Esophagus squamous epithelium (tissue), 5 donors: ENCODE data around the gene TREML4. TPM values are rescaled to one million over a fixed set of nuclear protein-coding genes. Genes with fewer than 3 reads are reported as not detected.

Source experiments
- DNase-seq: peaks from one replicate; lab custom pipeline; 2025; lab: John Stamatoyannopoulos, UW
- H3K27ac ChIP-seq, 4 donors: fragments of 200-600 bp; sonication (generic); one replicate each; pipeline ENCODE4 v1.5.1; 2016 to 2019; ENCODE audit warnings: mild to moderate bottlenecking in 1 of 4
- H3K27me3 ChIP-seq, 4 donors: fragments of 200-600 bp; sonication (generic); 1 replicate in 3 of 4; 2 replicates in 1 of 4; pipeline versions ENCODE4 v1.5.1 to v1.6.0; 2017 to 2021; ENCODE audit warnings: antibody characterized with exemption in 1 of 4
- H3K36me3 ChIP-seq, 3 donors: fragments of 200-600 bp; sonication (generic); one replicate each; pipeline ENCODE4 v1.5.1; 2016 to 2019
- H3K4me1 ChIP-seq, 3 donors: fragments of 200-600 bp; sonication (generic); one replicate each; pipeline ENCODE4 v1.5.1; 2017 to 2019
- H3K4me3 ChIP-seq, 4 donors: fragments of 200-600 bp; sonication (generic); 1 replicate in 3 of 4; 2 replicates in 1 of 4; pipeline ENCODE4 v1.5.1; 2016 to 2019; ENCODE audit warnings: mild to moderate bottlenecking in 2 of 4, moderate library complexity in 1 of 4
- H3K9me3 ChIP-seq, 3 donors: fragments of 200-600 bp; sonication (generic); one replicate each; pipeline ENCODE4 v1.5.1; 2016 to 2019
- POLR2A ChIP-seq, 4 donors: fragments of 450-650 bp; IDR thresholded peaks; one replicate each; pipeline ENCODE4 v1.6.1; 2017; ENCODE audit warnings: antibody characterized with exemption in 4 of 4, mild to moderate bottlenecking in 4 of 4, moderate library complexity in 3 of 4
- WGBS, 2 donors: methylation state at CpG; one replicate each; pipeline ENCODE4 v1.1.5; 2018; 5-methylcytosine and 5-hydroxymethylcytosine counted together
- intact Hi-C: fragments of 100-400 bp; cut with DNase I; formaldehyde crosslinking; loops from one replicate; pipeline ENCODE4 v1.15.0; 2022
- total RNA-seq, 4 donors: library from RNA; depleted of rRNA; stranded (reverse); fragments of >200 nt; gene quantifications; one replicate each; pipeline ENCODE4 v1.1.0, GENCODE V29; 2016
- TF ChIP-seq, protein P1 (sequence below), 6 experiments: fragments of 450-650 bp in 4 of 6; fragments of 200-600 bp in 2 of 6; sonication (generic) in 2 of 6; IDR thresholded peaks; one replicate each; pipeline ENCODE4 v1.5.1; 2016 to 2019; ENCODE audit warnings: antibody characterized with exemption in 6 of 6, mild to moderate bottlenecking in 4 of 6, moderate library complexity in 4 of 6
- donor health status: DM: yes; HTN: yes; CAD: no.

TREML4 gene
- total RNA-seq, 4 donors from 2014 or later, result not detected

DNA sequence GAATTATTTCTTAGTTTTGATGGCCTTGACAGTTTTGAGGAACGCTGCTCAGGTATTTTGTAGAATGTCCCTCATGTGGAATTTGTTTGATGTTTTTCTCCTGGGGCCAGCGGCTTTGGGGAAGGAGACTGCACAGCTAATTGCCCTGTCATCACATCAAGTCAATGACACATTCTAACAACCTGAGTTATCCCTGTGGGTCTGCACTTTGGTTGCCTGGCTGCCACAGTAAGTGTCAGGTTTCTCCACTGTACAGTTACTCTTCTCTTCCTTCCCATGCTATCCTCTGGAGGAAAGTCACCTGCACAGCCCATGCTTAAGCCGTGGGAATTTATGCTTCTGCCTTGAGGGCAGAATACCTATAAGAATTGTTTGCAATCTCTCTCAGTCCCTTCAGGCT lies 1.4 kb upstream of the TREML4 start:
- TF ChIP-seq, protein P1, sequence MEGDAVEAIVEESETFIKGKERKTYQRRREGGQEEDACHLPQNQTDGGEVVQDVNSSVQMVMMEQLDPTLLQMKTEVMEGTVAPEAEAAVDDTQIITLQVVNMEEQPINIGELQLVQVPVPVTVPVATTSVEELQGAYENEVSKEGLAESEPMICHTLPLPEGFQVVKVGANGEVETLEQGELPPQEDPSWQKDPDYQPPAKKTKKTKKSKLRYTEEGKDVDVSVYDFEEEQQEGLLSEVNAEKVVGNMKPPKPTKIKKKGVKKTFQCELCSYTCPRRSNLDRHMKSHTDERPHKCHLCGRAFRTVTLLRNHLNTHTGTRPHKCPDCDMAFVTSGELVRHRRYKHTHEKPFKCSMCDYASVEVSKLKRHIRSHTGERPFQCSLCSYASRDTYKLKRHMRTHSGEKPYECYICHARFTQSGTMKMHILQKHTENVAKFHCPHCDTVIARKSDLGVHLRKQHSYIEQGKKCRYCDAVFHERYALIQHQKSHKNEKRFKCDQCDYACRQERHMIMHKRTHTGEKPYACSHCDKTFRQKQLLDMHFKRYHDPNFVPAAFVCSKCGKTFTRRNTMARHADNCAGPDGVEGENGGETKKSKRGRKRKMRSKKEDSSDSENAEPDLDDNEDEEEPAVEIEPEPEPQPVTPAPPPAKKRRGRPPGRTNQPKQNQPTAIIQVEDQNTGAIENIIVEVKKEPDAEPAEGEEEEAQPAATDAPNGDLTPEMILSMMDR (IDR thresholded peaks at IDR 0.05), result no peak
- TF ChIP-seq POLR2A (IDR thresholded peaks at IDR 0.05), result no peak
- Histone ChIP-seq H3K4me3 (no peak overlapping the region), H3K36me3 (no peaks in the 10 kb centered on the region), H3K4me1 (no peaks in the 10 kb centered on the region), H3K9me3 (no peaks in the 10 kb centered on the region), H3K27ac (no peak overlapping the region), H3K27me3 (peaks cover 0 to 70% (median 2%) of the 10 kb centered on the region in 4 donors)
- no peak for DNase-seq
- intact Hi-C loops, result no loop called here
- WGBS, 2 donors, result 41 to 52% methylated on average over 3 of the region's 3 CpGs

DNA sequence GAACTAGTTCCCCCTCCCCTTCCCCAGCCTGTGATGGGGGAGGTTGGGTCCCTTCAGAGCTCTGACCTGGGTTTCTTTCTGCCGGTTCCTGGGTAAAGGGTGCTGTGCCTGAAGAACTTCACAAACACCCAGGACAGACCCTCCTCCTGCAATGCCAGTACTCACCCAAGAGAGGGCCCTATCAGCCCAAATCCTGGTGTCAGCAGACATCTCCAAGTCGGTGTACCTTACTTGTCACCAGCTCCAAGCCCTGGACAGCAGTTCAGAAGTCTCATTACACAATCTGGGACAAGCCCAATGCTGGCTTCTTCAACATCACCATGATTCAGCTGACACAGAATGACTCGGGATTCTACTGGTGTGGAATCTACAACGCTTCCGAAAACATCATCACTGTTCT lies 467 bp downstream of the TREML4 start:
- intact Hi-C loops, result no loop called here
- DNase-seq, result no peak
- H3K36me3 ChIP-seq, result no peaks in the 10 kb centered on the region

DNA sequence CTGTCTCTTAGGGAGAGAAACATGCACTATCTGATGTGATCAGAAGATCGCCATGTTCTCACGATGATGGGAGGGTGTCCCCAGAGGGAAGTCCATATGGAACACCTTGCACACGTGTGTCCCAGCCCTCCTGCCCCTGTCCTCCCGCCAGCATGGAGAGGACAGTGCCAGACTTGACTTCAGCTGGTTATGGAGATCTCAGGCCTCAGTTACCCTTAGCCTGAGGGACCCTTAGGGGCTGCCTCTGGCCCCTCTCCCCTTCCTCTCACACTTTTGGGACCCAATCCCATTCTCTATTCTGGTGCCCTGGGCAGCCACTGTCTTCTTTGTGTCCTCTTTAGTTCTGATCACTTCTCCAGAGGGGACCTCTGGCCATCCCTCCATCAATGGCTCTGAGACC lies 1.6 kb downstream of the TREML4 start:
- TF ChIP-seq, protein P1 (IDR thresholded peaks at IDR 0.05), result no peak
- TF ChIP-seq POLR2A (IDR thresholded peaks at IDR 0.05), result no peak
- intact Hi-C loops, result no loop called here
- no peak overlapping the region for H3K27ac ChIP-seq
- no peaks in the 10 kb centered on the region for H3K4me1 ChIP-seq
- no peak overlapping the region for H3K4me3 ChIP-seq
- H3K9me3 ChIP-seq, result no peaks in the 10 kb centered on the region
- 78 to 90% methylated on average over 2 to 4 of the region's 4 CpGs for WGBS, 2 donors
- no peaks in the 10 kb centered on the region for H3K36me3 ChIP-seq
- no peak for DNase-seq
- peaks cover 0 to 49% (median 2%) of the 10 kb centered on the region in 4 donors for H3K27me3 ChIP-seq

More for the DNA sequence above, 467 bp downstream of the TREML4 start:
- TF ChIP-seq POLR2A (IDR thresholded peaks at IDR 0.05), result no peak
- TF ChIP-seq, protein P1 (IDR thresholded peaks at IDR 0.05), result no peak
- WGBS, 2 donors, result 32 to 41% methylated on average over 4 to 5 of the region's 5 CpGs
- Histone ChIP-seq H3K27ac (no peak overlapping the region), H3K27me3 (peaks cover 0 to 60% (median 2%) of the 10 kb centered on the region in 4 donors), H3K4me1 (no peaks in the 10 kb centered on the region), H3K9me3 (no peaks in the 10 kb centered on the region), H3K4me3 (no peak overlapping the region)

DNA sequence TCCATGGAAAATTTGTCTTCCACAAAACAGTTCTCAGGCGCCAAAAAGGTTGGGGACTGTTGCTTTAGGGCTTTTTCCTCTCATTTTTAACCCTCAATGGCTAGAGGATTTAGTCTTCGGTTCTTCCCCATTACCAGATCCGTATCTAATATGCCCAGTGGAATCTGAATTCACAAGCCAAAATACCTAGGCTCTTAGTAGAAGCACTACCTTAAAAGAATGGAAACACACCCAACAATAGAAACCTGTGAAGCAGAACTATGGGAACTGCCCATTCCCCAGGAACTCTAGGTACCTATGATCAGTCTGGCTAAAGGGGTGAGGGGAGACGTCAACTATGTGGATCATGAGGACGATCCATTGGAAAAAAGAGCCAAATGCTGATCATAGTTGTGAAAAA lies 3.1 kb downstream of the TREML4 start:
- intact Hi-C loops, result no loop called here
- Histone ChIP-seq H3K27ac (no peak overlapping the region), H3K9me3 (no peaks in the 10 kb centered on the region), H3K36me3 (no peaks in the 10 kb centered on the region), H3K27me3 (peaks cover 0 to 41% (median 2%) of the 10 kb centered on the region in 4 donors), H3K4me3 (no peak overlapping the region), H3K4me1 (no peaks in the 10 kb centered on the region)
- DNase-seq, result no peak
- TF ChIP-seq, protein P1 (IDR thresholded peaks at IDR 0.05), result no peak
- TF ChIP-seq POLR2A (IDR thresholded peaks at IDR 0.05), result no peak
- WGBS, 2 donors, result 50 to 62% methylated on average over 4 to 5 of the region's 5 CpGs

DNA sequence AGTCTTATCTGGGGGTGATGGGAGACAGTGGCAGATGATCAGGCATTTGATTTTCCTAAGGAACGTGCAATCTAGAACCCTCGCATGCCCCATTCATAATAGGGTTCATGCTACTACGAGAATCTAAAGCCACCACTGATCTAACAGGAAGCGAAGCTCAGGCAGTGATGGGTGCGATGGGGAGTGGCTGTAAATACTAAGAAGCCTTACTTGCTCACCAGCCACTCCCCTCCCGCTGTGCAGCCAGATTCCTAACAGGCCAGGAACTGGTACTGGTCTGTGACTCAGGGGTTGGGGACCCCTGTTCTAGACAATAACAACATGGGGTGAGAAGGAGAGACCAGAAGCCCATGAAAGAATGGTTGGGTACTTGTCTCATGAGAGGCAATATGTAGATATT lies 4.5 kb downstream of the TREML4 start:
- TF ChIP-seq, protein P1 (IDR thresholded peaks at IDR 0.05), result no peak
- no peak for TF ChIP-seq POLR2A (IDR thresholded peaks at IDR 0.05)
- Histone ChIP-seq H3K4me3 (no peak overlapping the region), H3K27me3 (peaks cover 0 to 41% (median 2%) of the 10 kb centered on the region in 4 donors), H3K9me3 (no peaks in the 10 kb centered on the region), H3K4me1 (no peaks in the 10 kb centered on the region), H3K27ac (no peak overlapping the region), H3K36me3 (no peaks in the 10 kb centered on the region)
- no peak for DNase-seq
- 81% methylated on average over 4 to 6 of the region's 6 CpGs for WGBS, 2 donors
- intact Hi-C loops, result no loop called here
